Caco-2 (cell line): ENCODE measurements around the gene TTC16. TPM values are rescaled to one million over a fixed set of nuclear protein-coding genes. Genes with fewer than 3 reads are reported as not detected.

ENCODE experiments used
- BruUV-seq: library from RNA; stranded (reverse); fragments of 400-500 nt; replicated peaks from 2 replicates; lab custom pipeline; 2021; lab: Mats Ljungman, UMichigan
- CTCF ChIA-PET: fragments of 300-600 bp; sonication (Branson Sonifier 250); formaldehyde crosslinking; loops from one replicate; lab custom pipeline; 2022; ENCODE audit warnings: antibody characterized with exemption; lab: Charles Lee
- POLR2A ChIA-PET: fragments of 300-600 bp; sonication (Branson Sonifier 250); formaldehyde crosslinking; loops from one replicate; lab custom pipeline; 2022; ENCODE audit warnings: antibody characterized with exemption; lab: Charles Lee
- DNase-seq, 2 experiments: peaks; one replicate each; pipeline versions ENCODE4 v3.0.0 to v3.0.0-alpha.2; 2020 to 2022
- H3K27me3 ChIP-seq: replicated peaks from 2 replicates; pipeline ENCODE4 v1.6.0; 2011; ENCODE audit warnings: low read length; ENCODE audit not compliant: control insufficient read depth, insufficient read depth
- H3K36me3 ChIP-seq: 2 replicates; pipeline ENCODE4 v1.5.1; 2011; ENCODE audit warnings: low read length; ENCODE audit not compliant: control insufficient read depth, insufficient read depth
- H3K4me1 ChIP-seq: fragments of 250-450 bp; sonication (Bioruptor Pico); 2 replicates; pipeline ENCODE4 v1.5.1; 2020; ENCODE audit warnings: mild to moderate bottlenecking
- H3K4me3 ChIP-seq: 2 replicates; pipeline ENCODE4 v1.5.1; 2011; ENCODE audit warnings: low read depth, mild to moderate bottlenecking, control low read depth, low read length
- H3K9me3 ChIP-seq: fragments of 250-450 bp; sonication (Bioruptor Pico); 2 replicates; pipeline ENCODE4 v1.5.1; 2020; ENCODE audit warnings: mild to moderate bottlenecking, moderate library complexity
- H3K27ac Mint-ChIP-seq: one replicate; pipeline ENCODE4 v1.8.0; 2022; ENCODE audit warnings: mixed read lengths; ENCODE audit not compliant: unreplicated experiment
- H3K27me3 Mint-ChIP-seq: one replicate; pipeline ENCODE4 v1.8.0; 2022; ENCODE audit warnings: mixed read lengths; ENCODE audit not compliant: insufficient read depth, unreplicated experiment
- H3K36me3 Mint-ChIP-seq: one replicate; pipeline ENCODE4 v1.8.0; 2022; ENCODE audit warnings: mild to moderate bottlenecking, mixed read lengths; ENCODE audit not compliant: insufficient read depth, unreplicated experiment
- H3K4me1 Mint-ChIP-seq: one replicate; pipeline ENCODE4 v1.8.0; 2022; ENCODE audit warnings: low read depth, mixed read lengths; ENCODE audit not compliant: unreplicated experiment
- H3K4me3 Mint-ChIP-seq: one replicate; pipeline ENCODE4 v1.8.0; 2022; ENCODE audit warnings: mild to moderate bottlenecking, moderate library complexity, mixed read lengths; ENCODE audit not compliant: unreplicated experiment
- H3K9me3 Mint-ChIP-seq: one replicate; pipeline ENCODE4 v1.8.0; 2022; ENCODE audit warnings: mixed read lengths; ENCODE audit not compliant: unreplicated experiment
- intact Hi-C: fragments of 100-400 bp; cut with micrococcal nuclease; formaldehyde crosslinking; loops from one replicate; pipeline ENCODE4 v1.10.0; 2022; ENCODE audit not compliant: unreplicated experiment
- total RNA-seq: library from RNA; stranded (reverse); gene quantifications from 2 replicates; pipeline ENCODE4 v1.2.3, GENCODE V29; 2022
- TF ChIP-seq, protein P1 (sequence below), 2 experiments: fragments of 200-600 bp in 1 of 2; IDR thresholded peaks; 1 replicate in 1 of 2; 2 replicates in 1 of 2; pipeline versions ENCODE4 v1.5.1 to v1.8.0; 2011 to 2022; ENCODE audit warnings: antibody characterized with exemption in 1 of 2, control low read depth in 1 of 2, inconsistent platforms in 1 of 2, low read depth in 1 of 2, low read length in 1 of 2, mild to moderate bottlenecking in 1 of 2, moderate library complexity in 1 of 2; ENCODE audit not compliant: insufficient read depth in 1 of 2, severe bottlenecking in 1 of 2, unreplicated experiment in 1 of 2

TTC16 gene
- total RNA-seq, 1 experiment from 2014 or later: not detected

DNA sequence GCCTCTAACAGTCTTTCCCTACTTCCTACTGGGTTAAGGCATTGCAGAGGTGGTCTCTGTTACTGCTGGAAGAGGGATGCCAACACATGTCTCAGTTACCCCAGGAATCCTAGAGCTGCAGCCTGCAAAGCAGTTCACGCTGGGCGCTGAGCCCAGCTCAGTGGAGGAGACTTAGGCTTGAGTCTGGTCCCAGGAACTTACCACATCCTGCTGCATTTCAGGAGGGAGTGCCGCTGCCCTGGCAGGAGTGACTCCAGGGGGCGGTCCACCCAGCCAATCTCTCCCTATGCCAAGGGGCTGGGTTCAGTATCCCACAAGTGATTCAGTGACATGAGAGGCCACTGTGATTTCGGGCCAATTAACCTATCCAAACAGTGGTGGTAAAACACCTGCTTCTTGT lies 7.6 kb downstream of the TTC16 start:
- no peaks in the 10 kb centered on the region for H3K4me1 ChIP-seq

GRCh38 chr9:127724012-127724411 lies 8.1 kb downstream of the TTC16 start:
- H3K4me1 Mint-ChIP-seq: no peaks in the 10 kb centered on the region
- H3K27ac Mint-ChIP-seq: no peak overlapping the region

More for the DNA sequence above, 7.6 kb downstream of the TTC16 start:
- H3K9me3 Mint-ChIP-seq: no peaks in the 10 kb centered on the region
- ChIA-PET CTCF (interaction anchor here (0.8 kb wide), 1 partner anchor 106 kb away, joined by 3 read pairs; no protein-coding TSS in a partner anchor), POLR2A (no interaction called here)
- DNase-seq: no peak
- Histone ChIP-seq H3K36me3 (no peaks in the 10 kb centered on the region), H3K27me3 (no peaks in the 10 kb centered on the region), H3K9me3 (no peaks in the 10 kb centered on the region), H3K4me3 (no peak overlapping the region)
- H3K36me3 Mint-ChIP-seq: no peaks in the 10 kb centered on the region
- no peak overlapping the region for H3K27ac Mint-ChIP-seq
- intact Hi-C loops: no loop called here
- H3K27me3 Mint-ChIP-seq: peaks cover 4% of the 10 kb centered on the region
- H3K4me3 Mint-ChIP-seq: no peak overlapping the region
- H3K4me1 Mint-ChIP-seq: no peaks in the 10 kb centered on the region
- no TSS peak for BruUV-seq
- TF ChIP-seq, protein P1, sequence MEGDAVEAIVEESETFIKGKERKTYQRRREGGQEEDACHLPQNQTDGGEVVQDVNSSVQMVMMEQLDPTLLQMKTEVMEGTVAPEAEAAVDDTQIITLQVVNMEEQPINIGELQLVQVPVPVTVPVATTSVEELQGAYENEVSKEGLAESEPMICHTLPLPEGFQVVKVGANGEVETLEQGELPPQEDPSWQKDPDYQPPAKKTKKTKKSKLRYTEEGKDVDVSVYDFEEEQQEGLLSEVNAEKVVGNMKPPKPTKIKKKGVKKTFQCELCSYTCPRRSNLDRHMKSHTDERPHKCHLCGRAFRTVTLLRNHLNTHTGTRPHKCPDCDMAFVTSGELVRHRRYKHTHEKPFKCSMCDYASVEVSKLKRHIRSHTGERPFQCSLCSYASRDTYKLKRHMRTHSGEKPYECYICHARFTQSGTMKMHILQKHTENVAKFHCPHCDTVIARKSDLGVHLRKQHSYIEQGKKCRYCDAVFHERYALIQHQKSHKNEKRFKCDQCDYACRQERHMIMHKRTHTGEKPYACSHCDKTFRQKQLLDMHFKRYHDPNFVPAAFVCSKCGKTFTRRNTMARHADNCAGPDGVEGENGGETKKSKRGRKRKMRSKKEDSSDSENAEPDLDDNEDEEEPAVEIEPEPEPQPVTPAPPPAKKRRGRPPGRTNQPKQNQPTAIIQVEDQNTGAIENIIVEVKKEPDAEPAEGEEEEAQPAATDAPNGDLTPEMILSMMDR (IDR thresholded peaks at IDR 0.05; ENCODE audit: insufficient read depth in 1 of 2, low read depth in 1 of 2, low read length in 1 of 2, severe bottlenecking in 1 of 2, unreplicated experiment in 1 of 2): no peak

DNA sequence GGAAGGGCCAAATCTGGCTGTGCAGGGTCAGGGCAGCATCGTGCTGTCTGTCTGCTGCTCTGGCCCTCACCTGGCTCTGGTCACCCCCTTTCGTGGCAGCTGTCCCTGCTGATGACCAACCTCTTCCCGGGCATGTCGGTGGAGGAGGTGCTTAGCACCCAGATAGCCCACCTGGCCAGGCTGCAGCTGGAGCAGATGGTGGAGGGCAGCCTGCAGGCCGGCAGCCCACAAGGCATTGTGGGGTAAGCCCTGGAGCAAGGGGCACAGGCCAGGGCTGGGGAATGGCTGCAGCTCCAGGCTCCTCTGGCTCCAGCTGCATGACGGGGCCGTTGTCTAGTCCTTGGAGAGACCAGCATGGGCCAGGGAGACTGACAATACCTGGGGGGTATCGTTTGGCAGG lies 11.0 kb downstream of the TTC16 start:
- H3K9me3 Mint-ChIP-seq: no peaks in the 10 kb centered on the region
- TF ChIP-seq, protein P1 (IDR thresholded peaks at IDR 0.05; ENCODE audit: insufficient read depth in 1 of 2, low read depth in 1 of 2, low read length in 1 of 2, severe bottlenecking in 1 of 2, unreplicated experiment in 1 of 2): no peak
- intact Hi-C loops: no loop called here
- DNase-seq: no peak
- H3K36me3 Mint-ChIP-seq: no peaks in the 10 kb centered on the region
- no peaks in the 10 kb centered on the region for H3K4me1 Mint-ChIP-seq
- no peaks in the 10 kb centered on the region for H3K27me3 ChIP-seq
- no peaks in the 10 kb centered on the region for H3K4me1 ChIP-seq
- H3K4me3 ChIP-seq: no peak overlapping the region
- H3K9me3 ChIP-seq: no peaks in the 10 kb centered on the region
- H3K27me3 Mint-ChIP-seq: no peaks in the 10 kb centered on the region
- BruUV-seq: no TSS peak
- POLR2A ChIA-PET: interaction anchor here (0.7 kb wide), 1 partner anchor 138 kb away, joined by 4 read pairs; no protein-coding TSS in a partner anchor
- no peaks in the 10 kb centered on the region for H3K36me3 ChIP-seq
- no peak overlapping the region for H3K4me3 Mint-ChIP-seq
- CTCF ChIA-PET: no interaction called here
- H3K27ac Mint-ChIP-seq: no peak overlapping the region

More at GRCh38 chr9:127724012-127724411, 8.1 kb downstream of the TTC16 start:
- CTCF ChIA-PET: interaction anchor here (1.6 kb wide), 1 partner anchor 11 kb away, joined by 7 read pairs; the partner anchor contains the start of gene TOR2A
- intact Hi-C loops: no loop called here
- H3K4me3 Mint-ChIP-seq: no peak overlapping the region
- no peaks in the 10 kb centered on the region for H3K36me3 Mint-ChIP-seq
- POLR2A ChIA-PET: no interaction called here
- no peaks in the 10 kb centered on the region for H3K27me3 ChIP-seq
- no peaks in the 10 kb centered on the region for H3K36me3 ChIP-seq
- H3K9me3 ChIP-seq: no peaks in the 10 kb centered on the region
- BruUV-seq: no TSS peak
- no peaks in the 10 kb centered on the region for H3K4me1 ChIP-seq
- no peak overlapping the region for H3K4me3 ChIP-seq
- no peaks in the 10 kb centered on the region for H3K9me3 Mint-ChIP-seq
- DNase-seq: no peak
- TF ChIP-seq, protein P1 (IDR thresholded peaks at IDR 0.05; ENCODE audit: insufficient read depth in 1 of 2, low read depth in 1 of 2, low read length in 1 of 2, severe bottlenecking in 1 of 2, unreplicated experiment in 1 of 2): no peak
- H3K27me3 Mint-ChIP-seq: peaks cover 4% of the 10 kb centered on the region
